ENCODE results near the gene APEX1.
"Not testable (repeated sequence)": the region's sequence is repeated elsewhere in the genome, so short reads cannot be mapped to it uniquely, and the experiment has no call there.

DNA sequence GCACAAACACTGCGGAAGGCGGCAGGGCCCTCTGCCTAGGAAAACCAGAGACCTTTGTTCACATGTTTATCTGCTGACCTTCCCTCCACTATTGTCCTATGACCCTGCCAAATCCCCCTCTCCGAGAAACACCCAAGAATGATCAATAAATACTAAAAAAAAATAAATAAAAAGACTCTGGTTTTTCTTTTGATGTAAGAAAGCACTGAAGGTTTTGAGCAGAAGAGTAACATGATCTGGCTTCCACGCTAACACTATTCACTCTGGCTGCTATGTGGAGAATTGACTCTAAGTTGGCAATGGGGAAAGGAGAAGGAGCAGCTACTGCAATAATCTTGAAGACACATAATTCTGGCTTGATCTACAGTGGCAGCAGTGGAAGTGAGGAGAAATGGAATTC lies 11.4 kb upstream of the APEX1 start:
- TF ChIP-seq, protein P1, sequence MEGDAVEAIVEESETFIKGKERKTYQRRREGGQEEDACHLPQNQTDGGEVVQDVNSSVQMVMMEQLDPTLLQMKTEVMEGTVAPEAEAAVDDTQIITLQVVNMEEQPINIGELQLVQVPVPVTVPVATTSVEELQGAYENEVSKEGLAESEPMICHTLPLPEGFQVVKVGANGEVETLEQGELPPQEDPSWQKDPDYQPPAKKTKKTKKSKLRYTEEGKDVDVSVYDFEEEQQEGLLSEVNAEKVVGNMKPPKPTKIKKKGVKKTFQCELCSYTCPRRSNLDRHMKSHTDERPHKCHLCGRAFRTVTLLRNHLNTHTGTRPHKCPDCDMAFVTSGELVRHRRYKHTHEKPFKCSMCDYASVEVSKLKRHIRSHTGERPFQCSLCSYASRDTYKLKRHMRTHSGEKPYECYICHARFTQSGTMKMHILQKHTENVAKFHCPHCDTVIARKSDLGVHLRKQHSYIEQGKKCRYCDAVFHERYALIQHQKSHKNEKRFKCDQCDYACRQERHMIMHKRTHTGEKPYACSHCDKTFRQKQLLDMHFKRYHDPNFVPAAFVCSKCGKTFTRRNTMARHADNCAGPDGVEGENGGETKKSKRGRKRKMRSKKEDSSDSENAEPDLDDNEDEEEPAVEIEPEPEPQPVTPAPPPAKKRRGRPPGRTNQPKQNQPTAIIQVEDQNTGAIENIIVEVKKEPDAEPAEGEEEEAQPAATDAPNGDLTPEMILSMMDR (IDR thresholded peaks at IDR 0.05): not testable (repeated sequence)
- not testable (repeated sequence) for TF ChIP-seq POLR2A (IDR thresholded peaks at IDR 0.05)

Measured in right lobe of liver (tissue), 4 donors.